IPS-18a (cell line): ENCODE data around the gene SSC4D.

Experiments used
- H3K27ac ChIP-seq: one replicate; pipeline ENCODE4 v1.5.1; 2013; ENCODE audit warnings: low read length
- H3K27me3 ChIP-seq: one replicate; pipeline ENCODE4 v1.6.1; 2013; ENCODE audit warnings: mild to moderate bottlenecking, low read length; ENCODE audit not compliant: control insufficient read depth, insufficient read depth
- H3K36me3 ChIP-seq: one replicate; pipeline ENCODE4 v1.6.1; 2013; ENCODE audit warnings: low read depth, low read length; ENCODE audit not compliant: control insufficient read depth
- H3K4me1 ChIP-seq: one replicate; pipeline ENCODE4 v1.6.1; 2013; ENCODE audit warnings: low read depth, low read length; ENCODE audit not compliant: control insufficient read depth
- H3K4me3 ChIP-seq: one replicate; pipeline ENCODE4 v1.5.1; 2013; ENCODE audit warnings: low read length
- H3K9ac ChIP-seq: one replicate; pipeline ENCODE4 v1.6.1; 2013; ENCODE audit warnings: mild to moderate bottlenecking, low read length, moderate library complexity
- H3K9me3 ChIP-seq: one replicate; pipeline ENCODE4 v1.6.1; 2013; ENCODE audit warnings: low read depth, low read length; ENCODE audit not compliant: control insufficient read depth

Gene SSC4D

DNA sequence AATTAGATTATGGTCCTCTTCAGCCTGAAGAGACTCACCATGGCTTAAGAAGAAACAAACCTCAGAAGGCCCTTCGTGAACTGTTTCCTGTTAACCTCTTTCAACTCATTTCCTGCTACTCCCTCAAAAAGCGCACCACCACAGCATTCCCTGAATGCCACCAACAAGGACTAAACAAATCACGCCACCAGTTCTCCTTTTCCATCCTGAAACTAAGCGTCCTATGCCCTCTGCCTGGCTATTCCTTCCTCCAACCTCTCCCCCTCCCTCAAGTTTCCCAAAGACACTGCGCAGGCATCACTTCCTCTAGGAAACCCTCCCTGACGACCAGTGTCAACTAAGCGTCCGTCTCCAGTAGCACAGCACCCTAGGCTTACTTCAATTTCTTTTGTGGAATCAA lies 62.7 kb downstream of the SSC4D start:
- H3K27ac ChIP-seq, result no peak overlapping the region
- peaks cover 79% of the 10 kb centered on the region for H3K36me3 ChIP-seq

DNA sequence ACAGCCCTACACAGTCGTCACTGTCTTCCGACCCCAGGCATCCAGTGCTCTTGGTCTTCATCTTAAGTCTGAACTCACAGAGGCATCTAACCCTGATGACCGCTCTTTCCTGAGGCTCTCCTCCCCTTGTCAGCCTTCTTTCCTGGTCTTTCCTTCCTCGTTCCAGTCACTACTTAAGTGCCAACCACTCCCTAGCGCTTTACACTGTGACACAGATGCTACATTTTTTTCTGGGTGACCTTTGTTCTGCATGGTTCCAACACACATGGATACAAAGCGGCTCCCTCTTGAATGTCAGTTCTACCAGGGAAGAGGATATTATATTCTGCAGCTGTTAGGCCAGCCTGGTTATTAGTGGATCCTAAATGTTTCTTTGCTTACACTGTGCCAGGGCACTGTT lies 63.4 kb downstream of the SSC4D start:
- no peaks in the 10 kb centered on the region for H3K9me3 ChIP-seq
- H3K36me3 ChIP-seq, result peaks cover 83% of the 10 kb centered on the region
- no peaks in the 10 kb centered on the region for H3K27me3 ChIP-seq
- no peak overlapping the region for H3K9ac ChIP-seq
- H3K27ac ChIP-seq, result no peak overlapping the region
- H3K4me3 ChIP-seq, result no peak overlapping the region
- H3K4me1 ChIP-seq, result no peaks in the 10 kb centered on the region

More for the DNA sequence above, 62.7 kb downstream of the SSC4D start:
- H3K9ac ChIP-seq, result no peak overlapping the region
- H3K4me3 ChIP-seq, result no peak overlapping the region
- no peaks in the 10 kb centered on the region for H3K27me3 ChIP-seq
- peaks cover under 1% of the 10 kb centered on the region for H3K4me1 ChIP-seq
- H3K9me3 ChIP-seq, result no peaks in the 10 kb centered on the region

DNA sequence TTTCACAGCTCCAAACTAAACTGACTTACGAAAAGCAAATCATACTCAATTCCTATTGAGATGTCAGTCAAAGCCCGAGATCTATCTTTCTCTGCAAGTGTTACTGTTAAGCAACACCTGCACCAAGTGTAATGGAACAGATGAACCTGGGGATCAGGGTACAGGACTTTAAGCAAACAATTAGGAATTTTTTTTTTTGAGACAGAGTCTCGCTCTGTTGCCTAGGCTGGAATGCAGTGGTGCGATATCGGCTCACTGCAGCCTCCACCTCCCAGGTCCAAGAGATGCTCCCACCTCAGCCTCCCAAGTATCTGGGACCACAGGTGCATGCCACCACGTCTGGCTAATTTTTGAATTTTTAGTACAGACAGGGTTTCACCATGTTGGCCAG lies 65.6 kb downstream of the SSC4D start:
- H3K27ac ChIP-seq, result no peak overlapping the region
- H3K36me3 ChIP-seq, result peaks cover 66% of the 10 kb centered on the region
- no peaks in the 10 kb centered on the region for H3K4me1 ChIP-seq
- no peaks in the 10 kb centered on the region for H3K9me3 ChIP-seq
- H3K9ac ChIP-seq, result no peak overlapping the region
- H3K27me3 ChIP-seq, result no peaks in the 10 kb centered on the region
- no peak overlapping the region for H3K4me3 ChIP-seq

DNA sequence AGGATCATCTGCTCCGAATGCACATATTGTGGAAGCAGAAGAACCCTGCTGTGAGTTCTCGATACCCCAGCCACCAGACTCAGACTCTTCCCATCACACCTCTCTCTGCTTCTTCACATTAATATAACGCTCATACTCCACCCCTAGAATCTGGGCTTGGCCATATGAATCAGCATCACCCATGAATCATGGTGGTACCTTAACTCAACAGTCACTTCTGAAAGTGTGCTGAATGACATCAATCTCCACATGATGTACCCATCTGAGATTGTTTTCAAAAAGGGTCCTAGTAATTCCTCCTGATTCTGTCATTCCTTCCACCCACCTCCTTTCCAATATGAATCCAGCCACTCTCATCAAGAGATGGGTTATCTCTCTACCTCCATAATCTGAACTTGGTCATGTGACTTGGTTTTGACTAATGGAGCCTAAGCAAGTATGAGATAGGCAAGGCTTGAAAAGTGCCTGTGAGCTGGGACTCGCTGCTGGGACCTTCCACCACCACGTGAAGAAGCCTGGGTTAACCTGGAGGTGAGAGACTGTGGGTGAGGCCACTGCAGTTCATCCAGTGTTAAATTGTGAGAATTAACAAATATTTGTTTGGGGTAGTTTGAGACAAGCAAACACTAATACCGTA lies 66.1 kb downstream of the SSC4D start:
- peaks cover 64% of the 10 kb centered on the region for H3K36me3 ChIP-seq
- no peak overlapping the region for H3K9ac ChIP-seq
- no peaks in the 10 kb centered on the region for H3K4me1 ChIP-seq
- H3K27me3 ChIP-seq, result no peaks in the 10 kb centered on the region
- no peak overlapping the region for H3K27ac ChIP-seq
- no peak overlapping the region for H3K4me3 ChIP-seq
- H3K9me3 ChIP-seq, result no peaks in the 10 kb centered on the region

DNA sequence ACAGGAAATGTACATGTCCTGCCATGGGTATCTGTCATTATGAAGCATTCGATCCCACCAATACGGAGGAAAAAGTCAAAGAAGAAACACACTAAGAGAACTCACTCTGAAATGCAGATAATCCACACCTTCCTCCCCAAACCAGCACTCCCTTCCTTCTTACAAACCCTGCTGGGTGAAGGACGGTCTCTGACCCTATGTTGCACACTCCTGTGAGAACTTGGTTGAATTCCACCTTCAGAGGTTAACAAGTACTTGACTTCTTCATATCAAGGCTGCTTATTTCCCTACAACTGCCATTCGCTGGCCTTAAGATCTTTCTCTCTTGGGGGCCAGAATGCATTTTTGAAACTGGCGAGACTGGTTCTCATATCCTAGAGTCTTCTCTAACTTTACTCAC lies 67.3 kb downstream of the SSC4D start:
- no peak overlapping the region for H3K4me3 ChIP-seq
- no peaks in the 10 kb centered on the region for H3K9me3 ChIP-seq
- no peak overlapping the region for H3K27ac ChIP-seq
- no peak overlapping the region for H3K9ac ChIP-seq
- peaks cover 55% of the 10 kb centered on the region for H3K36me3 ChIP-seq
- no peaks in the 10 kb centered on the region for H3K4me1 ChIP-seq
- no peaks in the 10 kb centered on the region for H3K27me3 ChIP-seq

DNA sequence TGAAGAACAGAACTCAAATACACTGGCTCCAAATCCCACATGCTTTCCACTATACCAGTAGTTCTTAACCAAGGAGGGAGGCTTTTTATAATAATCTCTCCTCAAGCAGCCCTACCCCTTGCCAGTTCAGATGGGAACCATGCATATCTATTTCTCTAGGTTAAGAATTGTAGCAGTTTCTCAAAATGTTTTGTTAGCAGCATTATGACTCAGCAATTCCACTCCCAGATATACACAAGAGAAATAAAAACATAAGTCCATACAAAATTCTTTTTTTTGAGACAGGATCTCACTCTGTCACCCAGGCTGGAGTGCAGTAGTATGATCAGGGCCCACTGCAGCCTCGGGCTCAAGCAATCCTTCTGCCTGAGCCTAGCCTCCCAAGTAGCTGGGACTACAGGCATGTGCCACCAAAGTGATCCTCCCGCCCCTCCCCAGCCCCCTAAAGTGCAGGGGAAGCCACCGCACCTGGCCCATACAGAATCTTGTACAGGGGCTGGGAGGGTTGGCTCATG lies 68.8 kb downstream of the SSC4D start:
- Histone ChIP-seq H3K9ac (no peak overlapping the region), H3K4me3 (no peak overlapping the region), H3K36me3 (peaks cover 44% of the 10 kb centered on the region), H3K4me1 (no peaks in the 10 kb centered on the region), H3K27me3 (no peaks in the 10 kb centered on the region), H3K27ac (no peak overlapping the region), H3K9me3 (no peaks in the 10 kb centered on the region)
